CD4-positive, alpha-beta T cell treated with Interleukin-4 for 4 hours (primary cell): ENCODE results near the gene RIPOR1.
A peak's percentile ranks its signal among the peaks of the same experiment; 100 is the strongest.

ENCODE experiments used
- DNase-seq: peaks from one replicate; pipeline ENCODE4 v3.0.0-alpha.2; 2020

Gene RIPOR1

DNA sequence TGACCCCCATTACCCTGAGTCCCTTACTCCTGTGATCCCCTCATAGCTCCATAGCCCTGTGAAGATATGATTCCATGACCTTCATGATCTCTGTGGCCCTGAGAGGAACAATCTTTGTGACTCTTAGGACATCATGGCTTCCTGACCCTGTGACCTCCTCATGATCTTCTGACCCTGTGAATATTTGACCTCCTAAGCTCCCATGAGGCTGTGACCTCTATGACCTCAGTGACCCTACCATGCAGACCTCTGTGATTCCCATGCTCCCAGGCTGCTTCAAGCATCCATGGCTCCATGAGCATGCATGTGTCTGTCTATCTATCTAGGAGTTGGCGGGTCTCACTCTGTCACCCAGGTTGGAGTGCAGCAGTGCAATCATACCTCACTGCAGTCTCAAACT is 12.1 kb downstream of the RIPOR1 start:
- no peak for DNase-seq

GRCh38 chr16:67541391-67542263 is 13.0 kb downstream of the RIPOR1 start:
- no peak for DNase-seq

DNA sequence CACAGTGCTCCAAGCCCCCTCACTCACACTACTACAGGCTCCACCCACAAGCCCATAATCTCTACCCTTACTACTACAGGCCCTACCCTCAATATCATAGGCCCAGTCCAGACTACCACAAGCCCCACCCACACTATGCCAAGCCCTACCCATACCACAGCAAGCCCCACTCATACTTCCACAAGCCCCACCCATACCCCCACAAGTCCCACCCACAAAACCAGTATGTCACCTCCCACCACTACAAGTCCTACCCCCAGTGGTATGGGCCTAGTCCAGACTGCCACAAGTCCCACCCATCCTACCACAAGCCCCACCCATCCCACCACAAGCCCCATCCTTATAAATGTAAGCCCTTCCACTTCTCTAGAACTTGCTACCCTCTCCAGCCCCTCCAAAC is 13.8 kb downstream of the RIPOR1 start:
- peak; percentile 91 for DNase-seq

GRCh38 chr16:67543036-67543435 is 14.4 kb downstream of the RIPOR1 start:
- DNase-seq: no peak

GRCh38 chr16:67543582-67543981 is 15.0 kb downstream of the RIPOR1 start:
- DNase-seq: no peak

DNA sequence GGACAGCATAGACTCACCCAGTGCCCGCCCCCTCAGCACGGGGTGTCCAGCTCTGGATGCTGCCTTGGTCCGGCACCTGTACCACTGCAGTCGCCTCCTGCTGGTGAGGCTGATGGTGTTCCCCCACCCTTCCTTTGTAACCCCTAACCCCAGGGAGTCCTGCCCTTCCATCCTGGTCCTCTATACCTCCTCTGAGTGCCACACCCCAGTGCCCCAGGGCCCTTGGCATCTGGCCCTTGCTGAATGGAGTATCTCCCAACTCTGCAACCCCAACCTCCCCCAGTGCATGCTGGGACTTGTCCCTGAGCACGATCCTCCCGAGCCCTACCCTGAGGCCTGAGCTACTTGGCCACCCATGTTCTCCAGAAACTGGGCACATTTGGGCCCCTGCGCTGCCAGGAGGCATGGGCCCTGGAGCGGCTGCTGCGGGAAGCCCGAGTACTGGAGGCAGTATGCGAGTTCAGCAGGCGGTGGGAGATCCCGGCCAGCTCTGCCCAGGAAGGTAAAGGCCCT is 15.8 kb downstream of the RIPOR1 start:
- no peak for DNase-seq

GRCh38 chr16:67544844-67545664 is 16.4 kb downstream of the RIPOR1 start:
- DNase-seq: no peak

- DNase-seq: no peak
Measured at GRCh38 chr16:67545665-67546024, 17.0 kb downstream of the RIPOR1 start.

- no peak for DNase-seq
Measured at GRCh38 chr16:67546091-67546501, 17.5 kb downstream of the RIPOR1 start.

DNA sequence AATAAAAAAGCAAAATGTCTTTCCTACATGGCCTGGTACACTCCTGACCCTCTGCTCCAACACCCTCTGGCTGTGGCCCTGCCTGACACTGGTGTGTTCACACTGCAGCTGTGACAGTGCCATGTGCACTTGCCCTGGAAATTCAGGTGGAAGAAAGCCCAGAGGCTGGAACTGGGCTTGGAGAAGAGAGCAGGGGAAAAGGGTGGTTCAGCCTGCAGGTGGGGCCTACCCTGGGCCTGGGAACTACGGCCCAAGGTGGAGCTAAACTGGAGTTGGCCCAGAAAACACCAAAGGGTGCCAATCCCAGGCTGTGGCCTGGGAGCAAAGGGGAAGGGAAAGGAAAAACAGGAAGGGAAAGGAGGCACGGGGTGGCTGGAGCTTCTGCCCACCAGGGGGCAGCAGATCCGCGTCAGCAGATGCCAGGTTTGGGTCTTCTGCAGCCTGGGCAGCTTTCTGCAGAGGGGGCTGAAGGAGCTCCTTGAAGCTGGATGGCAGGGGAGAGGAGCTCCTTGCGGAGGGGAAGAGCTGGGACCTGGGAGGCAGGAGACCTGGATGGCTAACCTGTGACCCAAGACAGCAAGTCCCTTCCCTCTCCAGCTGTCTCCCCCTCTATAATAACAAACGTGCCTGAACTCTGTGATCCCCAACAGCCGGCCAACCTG is 18.3 kb downstream of the RIPOR1 start:
- DNase-seq: peak; percentile 70

GRCh38 chr16:67547423-67548264 is 19.0 kb downstream of the RIPOR1 start:
- DNase-seq: peak; percentile 54

DNA sequence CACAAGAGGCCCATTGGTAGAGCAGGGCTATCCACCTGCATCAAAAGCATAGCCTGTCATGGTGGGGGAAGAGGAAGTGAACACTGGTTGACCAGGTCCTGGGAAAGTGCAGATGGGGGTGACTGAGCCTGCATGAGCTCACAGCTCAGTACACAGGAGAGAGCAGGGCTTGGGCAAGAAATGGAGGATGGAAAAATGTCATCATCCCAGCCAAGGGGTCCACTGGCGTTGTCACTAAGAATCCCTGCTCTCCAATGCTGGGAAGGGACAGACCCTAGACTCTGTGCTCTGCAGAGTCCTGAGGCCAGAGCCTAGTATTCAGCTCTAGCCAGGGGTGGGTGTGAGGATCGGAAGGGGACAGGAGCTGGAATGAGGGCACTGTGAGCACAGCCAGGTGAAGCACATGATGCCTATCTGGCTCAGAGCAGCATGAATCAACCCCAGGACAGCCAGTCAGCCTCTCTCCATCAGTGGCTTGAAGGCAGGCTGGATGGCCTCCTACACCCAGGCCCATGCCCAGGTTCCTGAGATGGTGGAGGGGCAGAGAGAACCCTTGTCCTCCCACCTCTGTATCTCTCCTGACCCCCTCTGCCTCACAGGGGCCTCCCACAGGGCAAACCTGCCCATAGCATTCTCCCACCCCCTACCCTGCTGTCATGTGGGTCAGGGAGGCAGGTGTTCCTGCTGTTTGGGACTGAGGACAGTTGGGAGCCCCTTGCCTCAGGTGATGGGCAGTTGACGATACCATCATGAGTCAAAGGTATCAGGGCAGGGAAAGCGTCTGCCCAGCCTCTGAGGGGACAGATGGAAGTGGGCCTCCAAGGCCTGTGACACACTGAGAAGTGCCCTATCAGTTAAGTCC is 19.9 kb downstream of the RIPOR1 start:
- DNase-seq: no peak

DNA sequence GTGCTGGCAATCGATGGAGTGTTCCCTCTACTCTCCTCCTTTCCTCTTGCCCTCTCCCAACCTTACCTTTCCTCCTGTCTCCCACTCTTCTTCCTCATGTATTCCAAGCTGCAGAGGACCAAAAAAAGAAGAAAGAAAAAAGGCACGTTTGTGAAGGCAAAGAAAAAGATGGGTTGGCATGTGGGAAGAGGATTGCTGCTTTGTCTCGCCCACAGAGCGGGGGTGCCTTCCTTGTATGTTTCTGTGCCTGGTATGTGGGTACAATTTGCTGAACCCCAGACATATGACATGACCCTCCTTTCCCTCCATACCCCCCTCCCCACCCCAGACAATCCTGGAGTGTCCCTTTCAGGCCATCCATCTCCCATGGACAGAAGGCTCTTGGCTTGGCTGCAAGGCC is 20.6 kb downstream of the RIPOR1 start:
- DNase-seq: no peak

DNA sequence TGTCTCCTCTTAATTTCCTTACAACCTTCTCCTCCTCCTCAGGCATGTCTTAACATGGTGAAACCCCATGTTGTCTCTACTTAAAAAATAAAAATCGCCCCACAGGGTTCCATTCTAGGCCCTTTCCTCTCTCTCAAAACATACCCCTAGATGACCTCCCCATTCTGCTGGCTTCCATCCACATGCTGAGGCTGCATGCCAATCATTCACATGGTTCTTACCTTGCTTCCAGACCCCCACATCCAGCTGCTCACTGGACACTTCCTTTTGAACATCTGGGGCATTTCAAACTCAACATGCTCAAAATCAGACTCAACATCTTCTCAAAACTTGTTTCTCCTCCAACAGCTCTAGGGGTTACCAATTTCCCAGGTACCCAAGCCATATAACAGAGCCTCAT is 21.3 kb downstream of the RIPOR1 start:
- no peak for DNase-seq

DNA sequence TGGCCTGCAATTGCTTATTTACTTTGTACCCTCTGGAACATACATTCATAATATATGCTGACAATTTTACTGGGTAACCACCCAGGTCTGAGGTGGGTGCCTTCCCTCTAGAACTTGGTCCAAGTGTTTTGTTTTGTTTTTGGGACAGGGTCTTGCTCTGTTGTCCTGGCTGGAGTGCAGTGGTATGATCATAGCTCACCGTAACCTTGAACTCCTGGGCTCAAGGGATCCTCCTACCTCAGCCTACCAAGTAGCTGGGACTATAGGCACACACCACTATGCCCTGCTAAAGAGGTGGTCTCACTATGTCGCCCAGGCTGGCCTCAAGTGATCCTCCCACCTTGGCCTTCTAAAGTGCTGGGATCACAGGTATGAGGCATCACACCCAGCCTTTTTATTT is 22.5 kb downstream of the RIPOR1 start:
- DNase-seq: no peak

DNA sequence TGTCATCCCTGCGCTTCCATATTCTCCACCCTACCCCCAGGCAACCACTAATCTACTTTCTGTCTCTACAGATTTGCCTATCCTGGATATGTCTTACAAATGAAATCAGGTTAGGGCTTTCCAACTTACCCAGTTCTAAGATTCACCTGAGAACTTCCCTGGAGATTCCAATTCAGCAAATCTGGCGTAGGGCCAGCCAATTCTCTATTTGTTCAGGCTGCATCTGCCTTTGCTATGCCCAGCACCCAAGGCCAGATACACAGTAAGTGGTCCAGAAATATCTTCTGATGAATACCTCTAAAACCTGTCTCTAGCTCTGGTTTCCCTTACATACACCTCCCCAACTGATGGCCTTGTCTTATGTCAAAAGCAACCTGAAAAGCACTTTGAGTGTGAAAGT is 23.3 kb downstream of the RIPOR1 start:
- no peak for DNase-seq

DNA sequence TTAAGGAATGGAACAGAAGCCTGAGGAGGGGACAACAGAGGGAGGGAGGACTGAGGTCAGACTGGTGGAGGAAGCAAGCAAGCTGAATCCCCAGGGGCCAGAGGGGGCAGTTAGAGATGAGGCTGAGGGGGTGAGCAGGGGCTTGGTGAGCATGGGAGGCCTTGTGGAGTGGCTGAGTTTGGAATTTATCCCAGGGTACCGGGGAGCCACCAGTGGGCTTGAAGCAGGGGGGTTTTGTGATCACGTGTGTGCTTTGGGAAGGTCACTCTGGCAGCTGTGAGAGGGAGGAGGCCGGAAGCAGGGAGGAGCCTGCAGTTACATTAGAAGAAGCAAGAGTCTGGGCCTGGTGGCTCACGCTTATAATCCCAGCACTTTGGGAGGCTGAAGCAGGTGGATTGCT is 23.8 kb downstream of the RIPOR1 start:
- no peak for DNase-seq

GRCh38 chr16:67555795-67556212 is 27.2 kb downstream of the RIPOR1 start:
- DNase-seq: peak; percentile 86

DNA sequence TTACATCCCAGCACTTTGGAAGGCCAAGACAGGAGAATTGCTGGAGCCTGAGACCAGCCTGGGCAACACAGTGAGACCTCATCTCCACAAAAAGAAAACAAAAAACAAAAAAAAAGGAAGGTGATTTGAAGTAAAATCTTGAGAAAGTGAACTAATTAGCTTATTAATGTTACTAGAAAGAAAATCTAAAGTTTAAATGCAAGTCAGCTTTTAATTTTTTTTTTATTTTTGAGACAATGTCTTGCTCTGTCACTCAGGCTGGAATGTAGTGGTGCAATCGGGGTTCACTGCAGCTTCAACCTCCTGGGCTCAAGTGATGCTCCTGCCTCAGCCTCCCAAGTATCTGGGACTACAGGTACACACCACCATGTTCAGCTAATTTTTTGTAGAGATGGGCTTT is 30.2 kb downstream of the RIPOR1 start:
- DNase-seq: no peak

- no peak for DNase-seq
Measured at GRCh38 chr16:67560827-67561342, 32.3 kb downstream of the RIPOR1 start.

GRCh38 chr16:67561501-67561823 is 32.8 kb downstream of the RIPOR1 start:
- no peak for DNase-seq
